VCaP (cell line): Measurements from ENCODE around the gene HOXB2.

ENCODE experiments used
- H3K27ac ChIP-seq: fragments of 450-650 bp; 2 replicates; pipeline ENCODE4 v1.5.1; 2017
- TF ChIP-seq, protein P1 (sequence below): fragments of 450-650 bp; conservative IDR thresholded peaks from 2 replicates; pipeline ENCODE4 v1.5.1; 2017; ENCODE audit warnings: mild to moderate bottlenecking, moderate library complexity

HOXB2 gene

DNA sequence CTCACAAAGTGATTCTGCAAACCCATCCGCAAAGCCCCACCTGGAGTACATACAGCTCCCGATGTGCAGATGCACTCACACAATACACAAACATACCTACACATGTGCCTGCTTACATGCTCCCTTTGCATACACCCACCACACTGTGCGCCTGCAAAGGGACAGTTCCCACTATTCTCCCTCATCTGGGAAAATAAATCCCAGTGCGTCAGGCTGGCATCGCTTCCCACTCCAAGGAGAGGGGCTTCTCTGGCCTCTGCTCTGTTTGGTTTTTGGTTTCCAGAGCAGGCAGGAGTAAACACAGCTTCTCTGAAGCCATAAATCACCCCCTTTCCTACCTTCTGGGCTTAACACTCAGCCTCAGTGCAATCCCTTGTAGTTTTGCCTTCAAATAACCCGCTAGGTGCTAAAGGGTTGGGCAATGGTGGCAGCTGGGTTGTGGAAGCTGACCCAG is 18.5 kb upstream of the HOXB2 start:
- H3K27ac ChIP-seq = no peak overlapping the region
- TF ChIP-seq, protein P1, sequence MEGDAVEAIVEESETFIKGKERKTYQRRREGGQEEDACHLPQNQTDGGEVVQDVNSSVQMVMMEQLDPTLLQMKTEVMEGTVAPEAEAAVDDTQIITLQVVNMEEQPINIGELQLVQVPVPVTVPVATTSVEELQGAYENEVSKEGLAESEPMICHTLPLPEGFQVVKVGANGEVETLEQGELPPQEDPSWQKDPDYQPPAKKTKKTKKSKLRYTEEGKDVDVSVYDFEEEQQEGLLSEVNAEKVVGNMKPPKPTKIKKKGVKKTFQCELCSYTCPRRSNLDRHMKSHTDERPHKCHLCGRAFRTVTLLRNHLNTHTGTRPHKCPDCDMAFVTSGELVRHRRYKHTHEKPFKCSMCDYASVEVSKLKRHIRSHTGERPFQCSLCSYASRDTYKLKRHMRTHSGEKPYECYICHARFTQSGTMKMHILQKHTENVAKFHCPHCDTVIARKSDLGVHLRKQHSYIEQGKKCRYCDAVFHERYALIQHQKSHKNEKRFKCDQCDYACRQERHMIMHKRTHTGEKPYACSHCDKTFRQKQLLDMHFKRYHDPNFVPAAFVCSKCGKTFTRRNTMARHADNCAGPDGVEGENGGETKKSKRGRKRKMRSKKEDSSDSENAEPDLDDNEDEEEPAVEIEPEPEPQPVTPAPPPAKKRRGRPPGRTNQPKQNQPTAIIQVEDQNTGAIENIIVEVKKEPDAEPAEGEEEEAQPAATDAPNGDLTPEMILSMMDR = no peak

DNA sequence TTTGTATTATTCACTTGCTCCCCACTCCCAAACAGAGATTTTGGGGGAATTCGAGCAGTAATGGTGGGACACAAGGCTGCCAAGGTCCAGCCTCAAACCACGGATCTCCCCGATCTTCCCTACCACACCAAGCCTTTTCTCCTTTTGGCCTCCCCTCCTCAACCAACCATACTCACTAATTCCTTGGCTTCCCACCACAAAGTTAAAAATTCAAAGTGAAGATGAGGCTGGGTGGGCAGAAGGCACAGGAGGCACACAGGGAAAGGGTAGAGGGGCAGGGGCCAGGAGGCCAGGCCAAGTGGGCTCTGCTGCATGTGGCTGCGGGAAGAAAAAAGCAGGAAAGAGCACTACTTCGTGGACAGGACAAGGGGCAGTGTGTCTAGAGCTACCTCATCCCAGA is 18.0 kb upstream of the HOXB2 start:
- TF ChIP-seq, protein P1 = no peak
- H3K27ac ChIP-seq = no peak overlapping the region

DNA sequence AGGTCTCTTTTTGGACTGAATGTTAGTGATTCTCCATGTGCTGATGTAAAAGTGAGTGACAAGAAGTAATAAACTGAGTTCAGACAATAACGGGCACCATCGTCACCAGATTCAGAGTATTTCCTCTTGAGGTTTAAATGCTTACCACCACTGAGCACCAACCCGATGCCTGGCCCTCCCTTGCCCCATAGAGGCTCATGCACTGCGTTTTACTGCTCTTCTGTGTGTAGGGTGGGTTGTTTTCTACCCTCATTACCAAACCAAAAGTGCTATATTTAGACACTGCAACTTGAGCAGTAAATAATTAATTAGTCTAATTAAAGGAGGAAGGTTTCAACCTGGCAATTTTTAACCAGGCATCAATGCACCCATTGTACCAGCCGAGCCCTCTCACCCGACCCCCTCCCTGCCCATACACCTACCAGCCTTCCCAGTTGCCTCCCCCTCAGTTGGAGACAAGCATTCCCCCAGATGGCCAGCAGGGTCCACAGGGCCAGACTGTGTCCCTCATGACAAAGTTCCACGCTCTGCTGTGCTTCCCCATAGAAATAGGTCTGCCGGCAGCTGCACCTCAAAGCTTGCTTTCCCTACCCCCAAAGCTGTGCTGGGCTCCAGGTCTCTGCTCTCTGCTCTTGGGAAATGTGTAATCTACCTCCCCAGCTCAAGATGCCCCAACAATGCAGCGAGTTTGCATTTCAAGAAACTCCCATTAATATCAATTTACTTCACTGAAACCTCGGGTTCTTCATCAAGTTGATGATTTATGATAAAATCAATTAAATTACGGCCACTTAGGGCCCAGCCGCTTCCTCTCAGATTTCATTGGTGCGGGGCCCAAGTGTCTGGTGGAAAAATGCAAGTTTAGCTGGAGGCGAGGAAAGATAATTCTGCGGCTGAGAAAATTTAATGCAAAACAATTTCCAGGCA is 17.2 kb upstream of the HOXB2 start:
- no peak overlapping the region for H3K27ac ChIP-seq
- TF ChIP-seq, protein P1 = no peak; the same call in 1 of the 2 replicates

DNA sequence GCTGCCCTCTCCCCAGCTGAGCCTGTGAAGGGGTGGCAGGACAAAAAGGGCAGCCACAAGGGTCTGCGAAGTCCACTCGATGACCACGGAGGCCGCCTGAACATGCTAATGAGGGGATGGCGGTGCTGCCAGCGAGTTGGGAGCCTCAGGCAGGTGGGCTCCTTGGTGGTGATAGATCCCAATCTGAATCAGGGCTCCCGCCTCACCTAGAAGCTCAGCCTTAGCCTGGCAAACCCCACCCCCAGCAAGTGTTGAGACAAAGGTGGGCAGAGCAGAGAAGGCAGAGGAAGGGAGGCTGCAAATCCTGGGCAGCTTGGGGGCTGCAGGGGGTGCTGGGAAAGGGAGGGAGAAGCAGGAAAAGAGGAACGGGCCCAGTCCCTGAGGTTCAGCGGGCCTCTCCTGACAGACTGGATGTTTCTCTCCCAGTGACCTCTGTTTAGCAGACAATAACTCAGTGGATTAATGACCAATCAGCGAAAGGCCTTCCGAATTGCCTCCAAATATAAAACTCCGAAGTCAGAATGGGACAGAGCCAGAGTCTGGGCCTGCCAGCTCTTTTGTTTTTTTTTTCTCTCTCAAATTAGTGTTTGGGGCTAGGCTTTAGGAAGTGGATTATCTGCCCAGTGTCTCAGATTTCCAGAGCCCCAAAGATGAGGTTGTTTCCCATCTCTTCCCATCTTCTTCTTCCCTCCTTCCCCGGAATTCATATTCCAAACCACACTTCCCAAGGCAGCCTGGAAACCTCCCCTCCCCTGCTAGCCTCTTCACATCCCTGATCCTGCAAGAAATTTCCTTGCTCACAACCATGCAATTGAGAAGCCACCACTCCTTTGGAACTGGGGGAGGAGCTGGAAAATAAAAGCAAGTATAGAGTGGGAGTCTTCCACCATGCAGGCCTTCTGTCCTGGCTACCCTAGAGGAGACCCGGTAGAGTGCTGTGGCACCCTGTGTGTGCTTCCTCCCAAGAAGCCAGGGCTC is 15.2 kb upstream of the HOXB2 start:
- no peak overlapping the region for H3K27ac ChIP-seq
- TF ChIP-seq, protein P1 = no peak

DNA sequence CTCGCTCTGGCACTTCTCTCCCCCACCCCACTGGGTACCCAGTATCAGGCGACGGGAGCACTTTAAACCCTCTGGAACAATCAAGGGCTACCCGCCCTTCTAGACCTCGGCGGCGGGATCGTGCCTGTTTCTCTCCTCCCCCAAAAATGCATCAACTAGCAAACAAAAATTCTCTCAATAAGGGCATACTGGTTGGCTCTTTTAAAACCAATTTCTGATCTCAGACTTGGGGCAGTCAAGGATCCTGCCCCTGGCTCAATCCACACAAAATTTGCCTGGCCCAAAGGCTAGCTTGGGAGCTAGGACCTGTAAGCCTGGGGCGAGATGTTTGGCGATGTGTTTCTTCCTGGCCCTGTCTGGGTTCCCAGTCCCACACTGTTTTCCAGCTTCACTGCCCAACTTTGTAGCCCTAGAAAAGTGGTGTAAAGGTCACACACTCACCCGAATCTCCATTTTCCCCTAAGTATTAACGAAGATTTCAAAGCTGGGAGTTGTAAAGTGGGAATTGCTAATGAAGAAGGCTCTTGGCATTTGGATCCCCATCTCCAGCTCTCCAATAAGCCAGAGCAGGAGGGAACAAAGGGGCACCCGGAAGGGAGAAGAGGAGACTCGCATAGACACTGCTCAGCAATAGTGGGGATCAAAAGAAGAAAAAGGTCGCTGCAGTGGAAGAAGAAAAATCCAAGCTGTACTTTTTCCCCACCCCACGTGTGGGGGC is 14.4 kb upstream of the HOXB2 start:
- H3K27ac ChIP-seq = no peak overlapping the region
- TF ChIP-seq, protein P1 = no peak

DNA sequence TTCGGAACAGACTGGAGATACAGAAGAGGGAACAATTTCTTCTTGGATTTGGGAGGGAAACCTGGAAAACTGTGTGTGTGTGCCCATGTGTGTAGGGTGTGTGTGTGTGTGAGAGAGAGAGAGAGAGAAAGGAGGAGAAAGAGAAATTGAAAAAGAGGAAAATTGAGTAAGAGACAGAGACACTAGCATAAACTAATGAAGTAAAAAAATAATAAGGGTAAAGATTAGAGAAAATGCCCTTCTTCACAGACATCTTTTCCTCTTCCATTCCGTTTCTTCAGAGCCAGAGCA is 13.9 kb upstream of the HOXB2 start:
- no peak overlapping the region for H3K27ac ChIP-seq
- TF ChIP-seq, protein P1 = no peak
